Endothelial cell of umbilical vein (primary cell): ENCODE measurements around the gene NME5.

Source experiments
- CTCF ChIP-seq, 2 donors: IDR thresholded peaks; 1 replicate in 1 of 2; 2 replicates in 1 of 2; pipeline ENCODE4 v1.5.1; 2011; ENCODE audit warnings: low read length in 2 of 2, mild to moderate bottlenecking in 2 of 2, moderate library complexity in 2 of 2, control low read depth in 1 of 2, inconsistent platforms in 1 of 2, low read depth in 1 of 2; ENCODE audit not compliant: insufficient read depth in 1 of 2; ENCODE audit errors: extremely low read depth in 1 of 2
- EZH2 ChIP-seq: IDR thresholded peaks from 2 replicates; pipeline ENCODE4 v1.6.1; 2012; ENCODE audit warnings: borderline replicate concordance, low read depth, mild to moderate bottlenecking, moderate library complexity, low read length, inconsistent platforms; ENCODE audit not compliant: severe bottlenecking
- FOS ChIP-seq: IDR thresholded peaks from 2 replicates; pipeline ENCODE4 v1.6.1; 2011; ENCODE audit warnings: mild to moderate bottlenecking, low read length, moderate library complexity, borderline replicate concordance; ENCODE audit not compliant: insufficient read depth
- JUN ChIP-seq: IDR thresholded peaks from 2 replicates; pipeline ENCODE4 v1.6.1; 2011; ENCODE audit warnings: borderline replicate concordance, low read depth; ENCODE audit not compliant: insufficient read length, insufficient read depth
- MAX ChIP-seq: IDR thresholded peaks from 2 replicates; pipeline ENCODE4 v1.6.1; 2011; ENCODE audit not compliant: insufficient read depth, insufficient read length
- MYC ChIP-seq: IDR thresholded peaks from one replicate; pipeline ENCODE4 v1.6.1; 2011; ENCODE audit warnings: mild to moderate bottlenecking, low read depth, low read length
- POLR2A ChIP-seq: IDR thresholded peaks from 2 replicates; pipeline ENCODE4 v1.6.1; 2012; ENCODE audit warnings: low read depth, mild to moderate bottlenecking, control low read depth, low read length
- POLR2AphosphoS5 ChIP-seq: IDR thresholded peaks from 2 replicates; pipeline ENCODE4 v1.6.1; 2012; ENCODE audit warnings: low read depth, mild to moderate bottlenecking, control low read depth, low read length, moderate library complexity; ENCODE audit not compliant: insufficient read depth

GRCh38 chr5:138139781-138140090 is 508 bp upstream of the NME5 start:
- TF ChIP-seq MAX, result no peak
- no peak for TF ChIP-seq POLR2A
- no peak for TF ChIP-seq CTCF (IDR thresholded peaks at IDR 0.05; ENCODE audit: extremely low read depth in 1 of 2, insufficient read depth in 1 of 2, low read depth in 1 of 2, low read length in 2 of 2)
- no peak for TF ChIP-seq POLR2AphosphoS5
- no peak for TF ChIP-seq EZH2
- TF ChIP-seq MYC, result no peak
- no peak for TF ChIP-seq JUN
- no peak for TF ChIP-seq FOS
